ENCODE measurements around the gene FAIM2.

Gene FAIM2

GRCh38 chr12:49825971-49826421 lies 77.7 kb downstream of the FAIM2 start:
- H3K27ac ChIP-seq = no peak overlapping the region
- TF ChIP-seq CTCF (conservative IDR thresholded peaks at IDR 0.05) = no peak

GRCh38 chr12:49825360-49825970 lies 78.2 kb downstream of the FAIM2 start:
- TF ChIP-seq CTCF (conservative IDR thresholded peaks at IDR 0.05) = no peak
- H3K27ac ChIP-seq = no peak overlapping the region

GRCh38 chr12:49824895-49825294 lies 78.8 kb downstream of the FAIM2 start:
- no peak overlapping the region for H3K27ac ChIP-seq
- TF ChIP-seq CTCF (conservative IDR thresholded peaks at IDR 0.05) = no peak

GRCh38 chr12:49824416-49824815 lies 79.3 kb downstream of the FAIM2 start:
- no peak for TF ChIP-seq CTCF (conservative IDR thresholded peaks at IDR 0.05)
- no peak overlapping the region for H3K27ac ChIP-seq

- TF ChIP-seq CTCF (conservative IDR thresholded peaks at IDR 0.05) = no peak
- no peak overlapping the region for H3K27ac ChIP-seq
Measured at GRCh38 chr12:49823951-49824350, 79.7 kb downstream of the FAIM2 start.

- TF ChIP-seq CTCF (conservative IDR thresholded peaks at IDR 0.05) = no peak
- no peak overlapping the region for H3K27ac ChIP-seq
Measured at GRCh38 chr12:49823350-49823749, 80.3 kb downstream of the FAIM2 start.

- TF ChIP-seq CTCF (conservative IDR thresholded peaks at IDR 0.05) = no peak
- no peak overlapping the region for H3K27ac ChIP-seq
Measured at GRCh38 chr12:49821373-49822287, 82.1 kb downstream of the FAIM2 start.
